22Rv1 (cell line): ENCODE data around the gene ZNF212.

Source experiments
- ZFX ChIP-seq: fragments of 450-650 bp; IDR thresholded peaks from 2 replicates; pipeline ENCODE4 v1.6.1; 2017; ENCODE audit warnings: antibody characterized with exemption, borderline replicate concordance
- TF ChIP-seq, protein P1 (sequence below): fragments of 450-650 bp; IDR thresholded peaks from 2 replicates; pipeline ENCODE4 v1.5.1; 2017; ENCODE audit warnings: mild to moderate bottlenecking

DNA sequence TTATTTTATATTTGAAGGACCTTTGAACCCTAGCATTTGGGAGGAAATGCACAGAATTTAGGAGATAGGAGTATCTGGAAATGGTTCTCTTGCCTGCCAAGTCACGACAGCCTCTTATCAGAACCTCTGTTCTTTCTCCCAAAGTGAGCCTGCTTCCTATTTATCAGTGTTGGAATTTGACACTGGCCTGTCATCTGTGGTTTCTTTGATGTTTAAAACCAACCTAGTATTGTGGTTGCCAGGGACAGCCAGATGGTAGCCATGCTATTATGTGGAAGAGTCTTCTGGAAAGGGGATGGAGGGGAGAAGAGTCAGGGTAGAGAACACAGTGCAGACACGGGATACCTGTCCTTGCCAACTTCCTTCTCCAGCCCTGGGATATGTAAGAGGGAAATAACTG lies 23.0 kb upstream of the ZNF212 start:
- TF ChIP-seq, protein P1, sequence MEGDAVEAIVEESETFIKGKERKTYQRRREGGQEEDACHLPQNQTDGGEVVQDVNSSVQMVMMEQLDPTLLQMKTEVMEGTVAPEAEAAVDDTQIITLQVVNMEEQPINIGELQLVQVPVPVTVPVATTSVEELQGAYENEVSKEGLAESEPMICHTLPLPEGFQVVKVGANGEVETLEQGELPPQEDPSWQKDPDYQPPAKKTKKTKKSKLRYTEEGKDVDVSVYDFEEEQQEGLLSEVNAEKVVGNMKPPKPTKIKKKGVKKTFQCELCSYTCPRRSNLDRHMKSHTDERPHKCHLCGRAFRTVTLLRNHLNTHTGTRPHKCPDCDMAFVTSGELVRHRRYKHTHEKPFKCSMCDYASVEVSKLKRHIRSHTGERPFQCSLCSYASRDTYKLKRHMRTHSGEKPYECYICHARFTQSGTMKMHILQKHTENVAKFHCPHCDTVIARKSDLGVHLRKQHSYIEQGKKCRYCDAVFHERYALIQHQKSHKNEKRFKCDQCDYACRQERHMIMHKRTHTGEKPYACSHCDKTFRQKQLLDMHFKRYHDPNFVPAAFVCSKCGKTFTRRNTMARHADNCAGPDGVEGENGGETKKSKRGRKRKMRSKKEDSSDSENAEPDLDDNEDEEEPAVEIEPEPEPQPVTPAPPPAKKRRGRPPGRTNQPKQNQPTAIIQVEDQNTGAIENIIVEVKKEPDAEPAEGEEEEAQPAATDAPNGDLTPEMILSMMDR, result no peak
- TF ChIP-seq ZFX, result no peak
